HUES48 (cell line): ENCODE results near the gene FERMT3.
"Not testable (repeated sequence)": the region's sequence is repeated elsewhere in the genome, so short reads cannot be mapped to it uniquely, and the experiment has no call there.

Source experiments
- H3K27ac ChIP-seq: one replicate; pipeline ENCODE4 v1.7.0; 2013; ENCODE audit warnings: low read depth, low read length, inconsistent platforms
- H3K27me3 ChIP-seq: 2 replicates; pipeline ENCODE4 v1.6.1; 2013; ENCODE audit warnings: mild to moderate bottlenecking, low read length; ENCODE audit not compliant: control insufficient read depth, insufficient read depth
- H3K36me3 ChIP-seq: 2 replicates; pipeline ENCODE4 v1.6.1; 2013; ENCODE audit warnings: low read length; ENCODE audit not compliant: control insufficient read depth, insufficient read depth
- H3K4me1 ChIP-seq: 2 replicates; pipeline ENCODE4 v1.6.1; 2013; ENCODE audit warnings: mild to moderate bottlenecking, low read length; ENCODE audit not compliant: control insufficient read depth, insufficient read depth
- H3K4me3 ChIP-seq: 2 replicates; pipeline ENCODE4 v1.5.1; 2013; ENCODE audit warnings: mild to moderate bottlenecking, low read depth, low read length
- H3K9ac ChIP-seq: 2 replicates; pipeline ENCODE4 v1.6.1; 2013; ENCODE audit warnings: mild to moderate bottlenecking, low read depth, low read length, moderate library complexity
- H3K9me3 ChIP-seq: 2 replicates; pipeline ENCODE4 v1.6.1; 2013; ENCODE audit warnings: low read length; ENCODE audit not compliant: control insufficient read depth, insufficient read depth

FERMT3 gene

GRCh38 chr11:64206457-64207255 is at the start of gene FERMT3:
Gene FERMT3 (plus strand): TSS chr11:64206721. CDS start chr11:64207365, 644 bp downstream.
- H3K4me1 ChIP-seq: no peaks in the 10 kb centered on the region
- no peaks in the 10 kb centered on the region for H3K27me3 ChIP-seq
- H3K9ac ChIP-seq: peak within 1 kb of the TSS; percentile 12; the same call in 1 of the 2 replicates
- H3K4me3 ChIP-seq: no peak within 1 kb of the TSS
- H3K27ac ChIP-seq: peak within 1 kb of the TSS; percentile 42
- H3K36me3 ChIP-seq: peaks cover 69% of the 10 kb centered on the region
- no peaks in the 10 kb centered on the region for H3K9me3 ChIP-seq

GRCh38 chr11:64157631-64158394 is 48.7 kb upstream of the FERMT3 start:
- peaks cover 13% of the 10 kb centered on the region; the same call in 1 of the 2 replicates for H3K4me1 ChIP-seq
- H3K4me3 ChIP-seq: no peak overlapping the region
- no peaks in the 10 kb centered on the region for H3K9me3 ChIP-seq
- H3K36me3 ChIP-seq: no peaks in the 10 kb centered on the region
- no peak overlapping the region for H3K27ac ChIP-seq
- H3K9ac ChIP-seq: no peak overlapping the region
- H3K27me3 ChIP-seq: no peaks in the 10 kb centered on the region

GRCh38 chr11:64161037-64161436 is 45.5 kb upstream of the FERMT3 start:
- H3K36me3 ChIP-seq: no peaks in the 10 kb centered on the region
- no peaks in the 10 kb centered on the region for H3K9me3 ChIP-seq
- no peak overlapping the region for H3K4me3 ChIP-seq
- H3K27me3 ChIP-seq: no peaks in the 10 kb centered on the region
- peaks cover 7% of the 10 kb centered on the region for H3K4me1 ChIP-seq
- no peak overlapping the region for H3K9ac ChIP-seq
- H3K27ac ChIP-seq: no peak overlapping the region

- not testable (repeated sequence) for H3K36me3 ChIP-seq, H3K4me1 ChIP-seq, H3K9ac ChIP-seq, H3K4me3 ChIP-seq, H3K9me3 ChIP-seq, H3K27me3 ChIP-seq, H3K27ac ChIP-seq
These were observed 43.8 kb upstream of the FERMT3 start for GRCh38 chr11:64162769-64163168.

GRCh38 chr11:64163951-64164350 is 42.6 kb upstream of the FERMT3 start:
- Histone ChIP-seq H3K27me3 (0 out of 2 replicates have a peak, but pooled peaks cover 4% of the 10 kb centered on the region), H3K9ac (no peak overlapping the region), H3K4me1 (peaks cover 7% of the 10 kb centered on the region), H3K9me3 (no peaks in the 10 kb centered on the region), H3K27ac (no peak overlapping the region), H3K4me3 (no peak overlapping the region), H3K36me3 (no peaks in the 10 kb centered on the region)

- Histone ChIP-seq H3K27me3 (0 out of 2 replicates have a peak, but pooled peaks cover 4% of the 10 kb centered on the region), H3K4me1 (peaks cover 7% of the 10 kb centered on the region), H3K9ac (no peak overlapping the region), H3K36me3 (no peaks in the 10 kb centered on the region), H3K4me3 (peak overlapping the region; percentile 34), H3K9me3 (no peaks in the 10 kb centered on the region), H3K27ac (no peak overlapping the region)
These were observed 41.9 kb upstream of the FERMT3 start for GRCh38 chr11:64164392-64165312.

GRCh38 chr11:64165481-64165841 is 41.1 kb upstream of the FERMT3 start:
- Histone ChIP-seq H3K4me3 (peak overlapping the region; percentile 70; the same call in 1 of the 2 replicates), H3K27ac (no peak overlapping the region), H3K27me3 (0 out of 2 replicates have a peak, but pooled peaks cover 4% of the 10 kb centered on the region), H3K9ac (no peak overlapping the region), H3K4me1 (peaks cover 7% of the 10 kb centered on the region), H3K36me3 (no peaks in the 10 kb centered on the region), H3K9me3 (no peaks in the 10 kb centered on the region)

- Histone ChIP-seq H3K9ac (no peak within 1 kb of the TSS; the same call in none of the 2 replicates), H3K9me3 (no peaks in the 10 kb centered on the region), H3K4me1 (peaks cover 7% of the 10 kb centered on the region), H3K27ac (peak within 1 kb of the TSS; percentile 35), H3K27me3 (0 out of 2 replicates have a peak, but pooled peaks cover 4% of the 10 kb centered on the region), H3K36me3 (no peaks in the 10 kb centered on the region), H3K4me3 (peak within 1 kb of the TSS; percentile 70)
These were observed 40.5 kb upstream of the FERMT3 start, which contains the start of gene MACROD1 for GRCh38 chr11:64165842-64166635. Gene MACROD1 (minus strand): TSS chr11:64166113. CDS start chr11:64165994, 119 bp downstream.

- H3K9me3 ChIP-seq: peaks cover 4% of the 10 kb centered on the region; the same call in 1 of the 2 replicates
- 0 out of 2 replicates have a peak, but pooled peaks cover 4% of the 10 kb centered on the region for H3K27me3 ChIP-seq
- no peak overlapping the region for H3K9ac ChIP-seq
- no peaks in the 10 kb centered on the region for H3K4me1 ChIP-seq
- no peaks in the 10 kb centered on the region for H3K36me3 ChIP-seq
- H3K27ac ChIP-seq: no peak overlapping the region
- H3K4me3 ChIP-seq: no peak overlapping the region
These were observed 36.1 kb upstream of the FERMT3 start for GRCh38 chr11:64170419-64170818.
